ENCODE results near the gene MICU2. TPM values are rescaled to one million over a fixed set of nuclear protein-coding genes. Genes with fewer than 3 reads are reported as not detected.

The MICU2 gene
- total RNA-seq, 1 donor from 2014 or later, result 41.5 TPM

DNA sequence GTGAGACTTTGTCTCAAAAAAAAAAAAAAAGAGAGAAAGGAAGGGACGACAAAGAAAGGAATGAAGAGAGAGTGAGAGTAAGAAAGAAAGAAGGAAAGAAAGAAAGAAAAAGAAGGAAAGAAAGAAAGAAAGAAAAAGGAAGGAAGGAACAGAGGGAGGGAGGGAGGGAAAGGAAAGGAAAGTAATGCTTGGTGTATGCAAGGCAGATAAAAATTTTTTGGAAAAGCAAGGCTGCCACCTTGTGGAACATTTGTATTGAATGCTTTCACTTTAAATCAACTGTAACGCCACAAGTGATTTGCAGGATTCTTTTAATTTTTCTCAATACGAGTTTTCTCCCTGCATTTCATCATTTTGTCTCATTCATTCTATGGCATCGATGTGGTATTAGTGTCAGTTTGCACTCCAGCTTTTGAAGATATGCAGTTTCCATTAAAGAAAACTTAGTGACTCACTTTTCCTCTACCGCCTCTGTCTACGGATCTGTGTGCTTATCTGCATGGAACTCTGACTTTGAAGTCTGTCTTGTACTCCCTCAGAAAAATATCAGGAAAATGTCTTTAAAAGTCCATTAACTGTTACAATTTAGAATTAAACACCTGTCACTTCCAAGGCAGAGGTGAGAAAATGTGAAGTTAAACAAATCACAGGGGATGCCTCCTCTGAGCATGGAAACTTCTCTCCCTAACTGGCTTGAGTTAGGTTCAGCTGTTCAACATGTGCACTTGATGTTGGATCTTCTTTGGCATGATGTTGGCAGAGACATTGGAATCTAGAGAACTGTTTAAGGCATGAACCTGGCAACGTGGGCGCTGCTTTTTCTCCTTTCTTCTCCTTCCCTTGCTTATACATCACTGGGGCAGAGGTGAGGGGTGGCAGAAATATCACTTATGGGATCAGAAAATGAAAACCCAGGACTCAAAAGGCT lies 124.8 kb downstream of the MICU2 start:
- TF ChIP-seq, protein P1, sequence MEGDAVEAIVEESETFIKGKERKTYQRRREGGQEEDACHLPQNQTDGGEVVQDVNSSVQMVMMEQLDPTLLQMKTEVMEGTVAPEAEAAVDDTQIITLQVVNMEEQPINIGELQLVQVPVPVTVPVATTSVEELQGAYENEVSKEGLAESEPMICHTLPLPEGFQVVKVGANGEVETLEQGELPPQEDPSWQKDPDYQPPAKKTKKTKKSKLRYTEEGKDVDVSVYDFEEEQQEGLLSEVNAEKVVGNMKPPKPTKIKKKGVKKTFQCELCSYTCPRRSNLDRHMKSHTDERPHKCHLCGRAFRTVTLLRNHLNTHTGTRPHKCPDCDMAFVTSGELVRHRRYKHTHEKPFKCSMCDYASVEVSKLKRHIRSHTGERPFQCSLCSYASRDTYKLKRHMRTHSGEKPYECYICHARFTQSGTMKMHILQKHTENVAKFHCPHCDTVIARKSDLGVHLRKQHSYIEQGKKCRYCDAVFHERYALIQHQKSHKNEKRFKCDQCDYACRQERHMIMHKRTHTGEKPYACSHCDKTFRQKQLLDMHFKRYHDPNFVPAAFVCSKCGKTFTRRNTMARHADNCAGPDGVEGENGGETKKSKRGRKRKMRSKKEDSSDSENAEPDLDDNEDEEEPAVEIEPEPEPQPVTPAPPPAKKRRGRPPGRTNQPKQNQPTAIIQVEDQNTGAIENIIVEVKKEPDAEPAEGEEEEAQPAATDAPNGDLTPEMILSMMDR (IDR thresholded peaks at IDR 0.05), result peak; percentile 40 to 62 (median 52)
- Histone ChIP-seq H3K9me3 (no peaks in the 10 kb centered on the region), H3K36me3 (no peaks in the 10 kb centered on the region), H3K27me3 (no peaks in the 10 kb centered on the region), H3K4me1 (peaks cover 0 to 4% of the 10 kb centered on the region in 2 donors), H3K27ac (no peak overlapping the region), H3K4me3 (peak overlapping the region; percentile 32 to 38)
- DNase-seq (ENCODE audit: low spot score in 2 of 2), result no peak
- intact Hi-C loops (cut with DNase I), result loop anchor here (2.0 to 5.0 kb wide), 3 partner anchors 302 to 536 kb away; partner anchors contain the start of genes MRPL57 and SKA3

DNA sequence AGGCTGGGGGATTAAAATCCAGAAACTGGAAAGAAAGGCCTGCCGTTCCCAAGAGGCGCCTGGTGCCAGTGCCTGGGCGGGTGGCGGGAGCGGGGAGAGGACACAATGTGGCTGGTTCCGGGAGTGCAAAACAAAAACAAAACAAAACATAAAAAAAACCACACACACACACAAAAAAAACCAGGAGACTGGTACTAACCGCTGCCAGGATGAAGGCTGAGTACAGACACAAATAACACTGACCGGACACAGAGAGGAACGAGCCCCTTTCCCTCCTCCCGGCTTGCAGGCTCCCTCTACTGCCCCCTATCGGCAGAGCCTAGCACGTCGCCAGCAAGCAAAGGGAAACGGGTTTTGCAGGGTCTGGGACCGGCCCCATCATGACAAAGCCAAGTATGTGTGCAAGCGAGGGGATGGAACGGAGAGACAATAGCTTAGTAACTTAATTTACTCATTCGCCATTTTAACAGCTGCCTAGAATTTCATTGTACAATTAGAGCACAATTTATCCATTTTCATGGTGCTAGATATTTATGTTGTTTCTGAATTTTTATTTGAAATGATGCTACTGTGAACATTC lies 127.0 kb downstream of the MICU2 start:
- Histone ChIP-seq H3K4me1 (peaks cover 0 to 4% of the 10 kb centered on the region in 2 donors), H3K9me3 (no peaks in the 10 kb centered on the region), H3K36me3 (no peaks in the 10 kb centered on the region), H3K27me3 (no peaks in the 10 kb centered on the region), H3K4me3 (peak overlapping the region; percentile 24 to 53), H3K27ac (no peak overlapping the region)
- intact Hi-C loops (cut with DNase I), result loop anchor here (1.0 to 5.0 kb wide), 3 partner anchors 18 to 300 kb away; partner anchors contain the start of genes MRPL57, SKA3 and ZDHHC20
- peak in 1 of 2 donors; percentile 87 for DNase-seq (ENCODE audit: low spot score in 2 of 2)
- TF ChIP-seq, protein P1 (IDR thresholded peaks at IDR 0.05), result peak; percentile 80 to 93 (median 90)

DNA sequence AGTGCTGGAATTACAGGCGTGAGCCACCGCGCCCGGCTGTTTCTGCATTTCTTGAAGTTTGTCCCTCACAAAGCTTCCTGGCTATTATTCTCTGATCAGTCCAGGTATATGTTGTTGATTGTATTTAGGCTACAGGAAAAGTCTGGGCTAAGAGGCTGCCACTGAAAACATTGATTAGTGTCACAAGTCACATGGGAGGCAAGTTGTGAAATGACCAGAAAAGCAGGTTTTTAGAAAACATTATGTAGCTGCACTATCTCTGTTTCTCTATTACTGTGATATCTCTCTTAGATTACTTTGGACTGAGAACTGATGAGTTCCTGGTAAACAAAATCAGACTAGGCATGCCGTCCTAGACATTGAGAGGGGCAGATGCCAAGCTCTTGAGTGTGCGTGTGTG lies 128.9 kb downstream of the MICU2 start:
- intact Hi-C loops (cut with DNase I), result loop anchor here (5.0 kb wide), 1 partner anchor 298 kb away; the partner anchor contains the start of genes MRPL57 and SKA3
- TF ChIP-seq, protein P1 (IDR thresholded peaks at IDR 0.05), result no peak
- H3K9me3 ChIP-seq, result no peaks in the 10 kb centered on the region

DNA sequence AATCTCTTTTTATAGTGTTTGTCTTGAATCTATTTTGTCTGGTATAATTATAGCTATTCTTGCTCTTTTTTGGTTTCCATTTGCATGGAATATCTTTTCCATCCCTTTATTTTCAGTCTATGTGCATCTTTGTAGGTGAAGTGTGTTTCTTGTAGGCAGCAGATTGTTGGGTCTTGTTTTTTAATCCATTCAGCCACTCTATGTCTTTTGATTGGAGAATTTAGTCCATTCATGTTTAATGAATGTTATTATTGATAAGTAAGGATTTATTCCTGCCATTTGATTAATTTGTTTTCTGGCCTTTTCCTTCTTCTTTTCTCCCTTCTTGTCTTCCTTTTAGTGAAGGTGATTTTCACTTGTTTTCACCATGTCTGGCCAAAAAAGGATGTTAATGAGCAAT lies 133.2 kb downstream of the MICU2 start:
- no peaks in the 10 kb centered on the region for H3K9me3 ChIP-seq
- no peaks in the 10 kb centered on the region for H3K4me1 ChIP-seq
- no peak for DNase-seq (ENCODE audit: low spot score in 2 of 2)
- intact Hi-C loops (cut with DNase I), result no loop called here
- H3K27me3 ChIP-seq, result no peaks in the 10 kb centered on the region
- H3K4me3 ChIP-seq, result no peak overlapping the region
- H3K36me3 ChIP-seq, result no peaks in the 10 kb centered on the region
- H3K27ac ChIP-seq, result no peak overlapping the region
- TF ChIP-seq, protein P1 (IDR thresholded peaks at IDR 0.05), result no peak

More for the DNA sequence above, 128.9 kb downstream of the MICU2 start:
- Histone ChIP-seq H3K27ac (no peak overlapping the region), H3K27me3 (no peaks in the 10 kb centered on the region), H3K4me3 (no peak overlapping the region), H3K36me3 (no peaks in the 10 kb centered on the region), H3K4me1 (peaks cover 0 to 4% of the 10 kb centered on the region in 2 donors)
- no peak for DNase-seq (ENCODE audit: low spot score in 2 of 2)

DNA sequence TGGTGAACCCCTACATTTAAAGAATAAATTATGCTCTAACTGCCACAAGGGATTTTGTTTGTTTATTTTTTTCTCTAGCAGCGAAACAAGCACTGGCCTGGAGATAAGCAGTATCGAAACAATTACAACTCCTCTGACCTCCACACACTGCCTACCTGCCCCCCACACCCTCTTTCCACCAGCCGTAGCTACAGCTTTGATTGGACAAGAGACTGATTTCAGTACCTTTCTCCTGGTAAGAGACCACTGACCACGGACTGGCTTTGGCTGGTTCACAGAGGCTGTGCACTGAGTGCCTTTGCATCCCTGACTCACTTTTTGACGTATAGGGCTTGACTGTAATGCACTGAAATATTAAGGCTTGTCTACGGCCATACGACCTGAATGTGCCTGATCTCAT lies 137.4 kb downstream of the MICU2 start:
- Histone ChIP-seq H3K4me3 (no peak overlapping the region), H3K9me3 (no peaks in the 10 kb centered on the region), H3K27me3 (no peaks in the 10 kb centered on the region), H3K4me1 (no peaks in the 10 kb centered on the region), H3K36me3 (no peaks in the 10 kb centered on the region), H3K27ac (no peak overlapping the region)
- TF ChIP-seq, protein P1 (IDR thresholded peaks at IDR 0.05), result no peak
- intact Hi-C loops (cut with DNase I), result no loop called here
- no peak for DNase-seq (ENCODE audit: low spot score in 2 of 2)
